Measurements from ENCODE around the gene KDM6A.

DNA sequence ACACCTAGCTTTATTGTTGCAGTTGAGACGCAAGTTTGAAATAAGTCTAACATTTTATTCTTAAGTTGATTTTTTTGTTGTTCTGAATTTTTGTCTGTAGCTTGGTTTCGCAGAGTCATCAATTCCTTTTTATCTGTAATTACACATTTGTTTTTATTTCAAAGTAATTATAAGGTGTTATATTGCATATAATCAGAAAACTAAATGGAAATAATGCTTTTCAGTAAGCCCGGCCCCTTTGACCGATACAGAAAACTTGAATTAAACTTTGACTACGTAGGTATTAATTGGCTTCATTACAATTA lies 2.1 kb downstream of the KDM6A start:
- TF ChIP-seq, protein P1, sequence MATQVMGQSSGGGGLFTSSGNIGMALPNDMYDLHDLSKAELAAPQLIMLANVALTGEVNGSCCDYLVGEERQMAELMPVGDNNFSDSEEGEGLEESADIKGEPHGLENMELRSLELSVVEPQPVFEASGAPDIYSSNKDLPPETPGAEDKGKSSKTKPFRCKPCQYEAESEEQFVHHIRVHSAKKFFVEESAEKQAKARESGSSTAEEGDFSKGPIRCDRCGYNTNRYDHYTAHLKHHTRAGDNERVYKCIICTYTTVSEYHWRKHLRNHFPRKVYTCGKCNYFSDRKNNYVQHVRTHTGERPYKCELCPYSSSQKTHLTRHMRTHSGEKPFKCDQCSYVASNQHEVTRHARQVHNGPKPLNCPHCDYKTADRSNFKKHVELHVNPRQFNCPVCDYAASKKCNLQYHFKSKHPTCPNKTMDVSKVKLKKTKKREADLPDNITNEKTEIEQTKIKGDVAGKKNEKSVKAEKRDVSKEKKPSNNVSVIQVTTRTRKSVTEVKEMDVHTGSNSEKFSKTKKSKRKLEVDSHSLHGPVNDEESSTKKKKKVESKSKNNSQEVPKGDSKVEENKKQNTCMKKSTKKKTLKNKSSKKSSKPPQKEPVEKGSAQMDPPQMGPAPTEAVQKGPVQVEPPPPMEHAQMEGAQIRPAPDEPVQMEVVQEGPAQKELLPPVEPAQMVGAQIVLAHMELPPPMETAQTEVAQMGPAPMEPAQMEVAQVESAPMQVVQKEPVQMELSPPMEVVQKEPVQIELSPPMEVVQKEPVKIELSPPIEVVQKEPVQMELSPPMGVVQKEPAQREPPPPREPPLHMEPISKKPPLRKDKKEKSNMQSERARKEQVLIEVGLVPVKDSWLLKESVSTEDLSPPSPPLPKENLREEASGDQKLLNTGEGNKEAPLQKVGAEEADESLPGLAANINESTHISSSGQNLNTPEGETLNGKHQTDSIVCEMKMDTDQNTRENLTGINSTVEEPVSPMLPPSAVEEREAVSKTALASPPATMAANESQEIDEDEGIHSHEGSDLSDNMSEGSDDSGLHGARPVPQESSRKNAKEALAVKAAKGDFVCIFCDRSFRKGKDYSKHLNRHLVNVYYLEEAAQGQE (IDR thresholded peaks at IDR 0.05; ENCODE audit: low read depth, low read length), result no peak
- no peak for TF ChIP-seq CTCF (IDR thresholded peaks at IDR 0.05)
- TF ChIP-seq RAD21 (IDR thresholded peaks at IDR 0.05; ENCODE audit: low read length), result no peak
- no peak for TF ChIP-seq CHD2 (IDR thresholded peaks at IDR 0.05; ENCODE audit: low read length, partially characterized antibody)
- no peak for TF ChIP-seq TAF1 (IDR thresholded peaks at IDR 0.05; ENCODE audit: borderline replicate concordance, low read depth, low read length)
